Upper lobe of left lung (tissue), 4 donors: ENCODE results near the gene MCM3AP.

Experiments
- POLR2A ChIP-seq, 4 donors: fragments of 450-650 bp; IDR thresholded peaks; one replicate each; pipeline ENCODE4 v1.5.1; 2016 to 2017; ENCODE audit warnings: antibody characterized with exemption in 4 of 4, mild to moderate bottlenecking in 2 of 4
- POLR2AphosphoS5 ChIP-seq, 2 donors: sonication (generic); formaldehyde crosslinking; IDR thresholded peaks; one replicate each; pipeline ENCODE4 v1.5.1; 2017; ENCODE audit warnings: antibody characterized with exemption in 2 of 2
- TF ChIP-seq, protein P1 (sequence below), 6 experiments: fragments of 450-650 bp in 4 of 6; fragments of 200-600 bp in 2 of 6; sonication (generic) in 2 of 6; IDR thresholded peaks; one replicate each; pipeline ENCODE4 v1.5.1; 2016 to 2019; ENCODE audit warnings: antibody characterized with exemption in 6 of 6

DNA sequence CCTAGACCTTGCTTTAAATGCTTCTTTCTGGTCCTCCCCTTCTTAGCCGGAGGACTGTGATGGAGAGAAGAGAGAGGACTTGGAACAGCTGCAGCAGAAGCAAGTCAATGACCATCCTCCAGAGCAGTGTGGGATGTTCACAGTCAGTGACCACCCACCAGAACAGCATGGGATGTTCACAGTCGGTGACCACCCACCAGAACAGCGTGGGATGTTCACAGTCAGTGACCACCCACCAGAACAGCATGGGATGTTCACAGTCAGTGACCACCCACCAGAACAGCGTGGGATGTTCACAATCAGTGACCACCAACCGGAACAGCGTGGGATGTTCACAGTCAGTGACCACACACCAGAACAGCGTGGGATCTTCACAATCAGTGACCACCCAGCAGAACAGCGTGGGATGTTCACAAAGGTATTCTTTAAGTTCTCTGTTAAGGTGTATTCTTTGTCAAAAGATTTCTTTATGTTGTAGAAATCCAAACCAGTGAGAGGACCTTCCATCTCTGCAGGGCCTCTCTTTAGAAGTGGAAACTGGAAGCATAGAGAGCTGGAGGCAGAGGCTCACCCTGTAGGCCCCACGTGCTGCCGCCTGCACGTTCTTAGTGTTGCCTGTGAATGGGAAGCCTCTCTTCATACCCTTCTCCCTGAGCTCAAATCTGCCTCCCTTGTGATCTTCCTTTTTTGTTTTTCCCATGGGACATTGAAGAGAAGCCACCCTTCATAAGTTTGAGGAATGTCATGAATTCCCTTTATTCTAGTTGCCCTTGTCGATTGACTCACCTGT is 49.1 kb upstream of the MCM3AP start:
- TF ChIP-seq, protein P1, sequence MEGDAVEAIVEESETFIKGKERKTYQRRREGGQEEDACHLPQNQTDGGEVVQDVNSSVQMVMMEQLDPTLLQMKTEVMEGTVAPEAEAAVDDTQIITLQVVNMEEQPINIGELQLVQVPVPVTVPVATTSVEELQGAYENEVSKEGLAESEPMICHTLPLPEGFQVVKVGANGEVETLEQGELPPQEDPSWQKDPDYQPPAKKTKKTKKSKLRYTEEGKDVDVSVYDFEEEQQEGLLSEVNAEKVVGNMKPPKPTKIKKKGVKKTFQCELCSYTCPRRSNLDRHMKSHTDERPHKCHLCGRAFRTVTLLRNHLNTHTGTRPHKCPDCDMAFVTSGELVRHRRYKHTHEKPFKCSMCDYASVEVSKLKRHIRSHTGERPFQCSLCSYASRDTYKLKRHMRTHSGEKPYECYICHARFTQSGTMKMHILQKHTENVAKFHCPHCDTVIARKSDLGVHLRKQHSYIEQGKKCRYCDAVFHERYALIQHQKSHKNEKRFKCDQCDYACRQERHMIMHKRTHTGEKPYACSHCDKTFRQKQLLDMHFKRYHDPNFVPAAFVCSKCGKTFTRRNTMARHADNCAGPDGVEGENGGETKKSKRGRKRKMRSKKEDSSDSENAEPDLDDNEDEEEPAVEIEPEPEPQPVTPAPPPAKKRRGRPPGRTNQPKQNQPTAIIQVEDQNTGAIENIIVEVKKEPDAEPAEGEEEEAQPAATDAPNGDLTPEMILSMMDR (IDR thresholded peaks at IDR 0.05): no peak
- TF ChIP-seq POLR2A (IDR thresholded peaks at IDR 0.05) (no peak), POLR2AphosphoS5 (IDR thresholded peaks at IDR 0.05) (no peak)
